Body of pancreas (tissue), 4 donors: Measurements from ENCODE around the gene NRXN2.

Experiments used
- POLR2A ChIP-seq, 3 donors: fragments of 450-650 bp; IDR thresholded peaks; one replicate each; pipeline ENCODE4 v1.6.1; 2016; ENCODE audit warnings: antibody characterized with exemption in 3 of 3, mild to moderate bottlenecking in 2 of 3
- TF ChIP-seq, protein P1 (sequence below), 7 experiments: fragments of 450-650 bp in 4 of 7; fragments of 200-600 bp in 3 of 7; sonication (generic) in 3 of 7; IDR thresholded peaks; one replicate each; pipeline ENCODE4 v1.5.1; 2016 to 2019; ENCODE audit warnings: antibody characterized with exemption in 7 of 7

DNA sequence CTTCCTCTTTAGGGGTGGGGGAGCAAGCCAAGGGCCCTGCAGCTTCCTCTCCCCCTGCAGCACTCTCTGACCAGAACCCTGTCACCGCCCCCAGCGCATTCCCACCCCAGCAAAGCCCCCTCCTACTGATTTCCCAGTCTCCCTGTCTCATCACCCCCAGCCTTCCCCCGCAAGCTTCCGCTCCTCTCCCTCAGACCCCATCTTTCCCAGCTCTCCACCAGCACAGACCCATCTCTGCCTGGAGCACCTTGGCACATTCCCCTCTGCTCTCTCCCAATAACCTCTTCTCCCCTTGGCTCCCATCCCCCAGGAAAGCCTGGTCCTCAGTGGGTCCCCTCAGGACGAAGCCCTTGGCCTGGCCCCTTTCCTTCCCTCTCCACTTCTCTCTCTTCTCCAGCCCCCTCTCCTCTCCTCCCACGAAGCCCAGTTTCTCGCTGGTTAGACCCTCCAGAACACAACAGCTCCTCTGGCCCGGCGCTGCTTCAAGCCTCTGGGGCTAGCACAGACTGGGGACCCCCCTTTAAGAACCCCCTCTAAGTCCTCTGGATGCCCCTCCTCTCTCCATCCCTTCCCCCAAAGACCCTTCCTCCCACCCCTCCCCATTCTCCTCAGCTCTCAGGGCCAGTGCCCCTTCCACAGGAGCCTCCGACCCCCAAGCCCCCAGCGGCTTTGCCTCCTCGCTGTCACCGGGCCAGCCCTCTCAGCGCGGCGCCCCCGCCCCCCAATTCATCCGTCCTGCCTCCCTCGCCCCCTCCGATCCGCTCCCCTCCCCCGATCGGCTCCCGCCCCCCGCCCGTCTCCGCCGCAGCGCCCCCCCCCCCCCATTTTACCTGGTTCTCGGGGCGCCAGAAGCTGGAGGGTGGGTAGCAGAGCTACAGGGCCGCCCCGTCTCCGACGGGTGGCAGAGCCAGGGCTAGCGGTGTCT lies 594 bp downstream of the NRXN2 start:
- TF ChIP-seq, protein P1, sequence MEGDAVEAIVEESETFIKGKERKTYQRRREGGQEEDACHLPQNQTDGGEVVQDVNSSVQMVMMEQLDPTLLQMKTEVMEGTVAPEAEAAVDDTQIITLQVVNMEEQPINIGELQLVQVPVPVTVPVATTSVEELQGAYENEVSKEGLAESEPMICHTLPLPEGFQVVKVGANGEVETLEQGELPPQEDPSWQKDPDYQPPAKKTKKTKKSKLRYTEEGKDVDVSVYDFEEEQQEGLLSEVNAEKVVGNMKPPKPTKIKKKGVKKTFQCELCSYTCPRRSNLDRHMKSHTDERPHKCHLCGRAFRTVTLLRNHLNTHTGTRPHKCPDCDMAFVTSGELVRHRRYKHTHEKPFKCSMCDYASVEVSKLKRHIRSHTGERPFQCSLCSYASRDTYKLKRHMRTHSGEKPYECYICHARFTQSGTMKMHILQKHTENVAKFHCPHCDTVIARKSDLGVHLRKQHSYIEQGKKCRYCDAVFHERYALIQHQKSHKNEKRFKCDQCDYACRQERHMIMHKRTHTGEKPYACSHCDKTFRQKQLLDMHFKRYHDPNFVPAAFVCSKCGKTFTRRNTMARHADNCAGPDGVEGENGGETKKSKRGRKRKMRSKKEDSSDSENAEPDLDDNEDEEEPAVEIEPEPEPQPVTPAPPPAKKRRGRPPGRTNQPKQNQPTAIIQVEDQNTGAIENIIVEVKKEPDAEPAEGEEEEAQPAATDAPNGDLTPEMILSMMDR (IDR thresholded peaks at IDR 0.05): no peak
- TF ChIP-seq POLR2A (IDR thresholded peaks at IDR 0.05): no peak
